Esophagus squamous epithelium (tissue), 4 donors: ENCODE data around the gene TOMM70.

Experiments
- CTCF ChIP-seq, 6 experiments: fragments of 450-650 bp in 4 of 6; fragments of 200-600 bp in 2 of 6; sonication (generic) in 2 of 6; IDR thresholded peaks; one replicate each; pipeline ENCODE4 v1.5.1; 2016 to 2019; ENCODE audit warnings: antibody characterized with exemption in 6 of 6, mild to moderate bottlenecking in 4 of 6, moderate library complexity in 4 of 6
- POLR2A ChIP-seq, 4 donors: fragments of 450-650 bp; IDR thresholded peaks; one replicate each; pipeline ENCODE4 v1.6.1; 2017; ENCODE audit warnings: antibody characterized with exemption in 4 of 4, mild to moderate bottlenecking in 4 of 4, moderate library complexity in 3 of 4

GRCh38 chr3:100429187-100429716, 28.4 kb upstream of the TOMM70 start:
- no peak for TF ChIP-seq CTCF (IDR thresholded peaks at IDR 0.05)
- TF ChIP-seq POLR2A (IDR thresholded peaks at IDR 0.05), result no peak
